OCI-LY3 (cell line): ENCODE measurements around the gene CSPG4.

Experiments used
- CTCF ChIP-seq: fragments of 200-600, 300-600 bp; sonication (generic); IDR thresholded peaks from 2 replicates; pipeline ENCODE4 v1.5.1; 2014; ENCODE audit warnings: antibody characterized with exemption, low read length, low read depth
- EZH2phosphoT487 ChIP-seq: fragments of 200-600 bp; shearing (Covaris generic); IDR thresholded peaks from 2 replicates; pipeline ENCODE4 v1.6.1; 2018; ENCODE audit warnings: antibody characterized with exemption, mixed run types, low read depth

DNA sequence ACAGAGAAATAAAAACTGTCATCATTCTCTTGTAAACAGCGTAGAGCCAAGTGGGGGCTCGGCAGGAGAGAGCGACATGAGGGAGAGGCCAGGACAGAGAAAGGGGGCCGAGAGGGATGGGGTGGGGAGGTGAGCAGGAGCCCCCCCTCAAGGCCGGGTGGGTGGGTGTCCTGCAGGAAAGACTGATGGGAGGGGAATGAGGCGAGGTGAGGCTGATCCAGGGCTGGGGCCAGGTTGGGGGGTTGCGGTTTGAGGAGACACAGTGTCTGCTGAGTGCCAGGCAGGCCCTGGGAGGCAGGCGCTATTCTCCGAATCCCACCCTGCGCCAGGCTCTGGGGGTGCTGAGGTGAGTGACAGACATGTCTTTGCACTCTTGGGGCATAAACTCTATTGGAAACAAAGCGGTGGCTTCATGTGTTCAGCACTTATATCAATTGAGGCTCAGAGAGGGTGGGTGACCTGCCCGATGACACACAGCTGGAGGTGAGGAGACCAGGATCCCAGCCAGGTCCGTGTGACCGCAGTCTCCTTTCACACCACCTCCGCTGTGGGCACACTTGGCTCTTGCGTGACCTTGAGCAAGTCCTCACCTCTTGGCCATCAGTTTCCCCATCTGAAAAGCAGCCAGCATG, 19.6 kb upstream of the CSPG4 start:
- TF ChIP-seq EZH2phosphoT487 (no peak), CTCF (no peak)
